HL-60 (cell line): Measurements from ENCODE around the gene PTTG2.

ENCODE experiments used
- CTCF ChIP-seq: IDR thresholded peaks from one replicate; pipeline ENCODE4 v1.5.1; 2011; ENCODE audit warnings: low read length, control low read depth, inconsistent platforms; ENCODE audit not compliant: insufficient read depth
- GABPA ChIP-seq: IDR thresholded peaks from 2 replicates; pipeline ENCODE4 v1.6.1; 2012; ENCODE audit warnings: low read depth
- POLR2AphosphoS5 ChIP-seq: IDR thresholded peaks from 2 replicates; pipeline ENCODE4 v1.6.1; 2012; ENCODE audit warnings: low read depth
- REST ChIP-seq: IDR thresholded peaks from 2 replicates; pipeline ENCODE4 v1.6.1; 2012; ENCODE audit warnings: low read depth; ENCODE audit not compliant: insufficient replicate concordance
- SPI1 ChIP-seq: IDR thresholded peaks from 2 replicates; pipeline ENCODE4 v1.6.1; 2012; ENCODE audit warnings: low read depth, mild to moderate bottlenecking, borderline replicate concordance

DNA sequence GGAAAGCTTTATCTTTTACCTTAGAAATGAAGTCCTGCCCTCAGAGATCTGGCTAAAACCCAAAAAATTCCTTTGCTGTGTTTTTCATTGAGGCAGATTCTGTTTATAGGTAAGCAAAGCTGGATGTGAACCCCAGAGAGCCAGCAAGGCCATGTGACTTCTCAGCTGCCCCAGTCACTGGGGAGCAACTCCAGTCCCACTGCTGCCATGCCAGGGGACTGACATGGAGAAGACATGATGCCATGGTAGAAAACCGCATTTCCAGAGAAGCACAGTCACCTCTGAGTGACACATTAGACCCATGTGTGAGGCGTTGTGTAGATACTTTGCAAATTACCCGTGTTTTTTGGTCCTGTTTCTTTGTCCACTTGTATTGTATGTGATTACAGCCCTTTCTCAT lies 45.4 kb downstream of the PTTG2 start:
- TF ChIP-seq CTCF (no peak), REST (no peak), POLR2AphosphoS5 (no peak), SPI1 (no peak), GABPA (no peak)
